Measurements from ENCODE around the gene FBXL2.

FBXL2 gene

DNA sequence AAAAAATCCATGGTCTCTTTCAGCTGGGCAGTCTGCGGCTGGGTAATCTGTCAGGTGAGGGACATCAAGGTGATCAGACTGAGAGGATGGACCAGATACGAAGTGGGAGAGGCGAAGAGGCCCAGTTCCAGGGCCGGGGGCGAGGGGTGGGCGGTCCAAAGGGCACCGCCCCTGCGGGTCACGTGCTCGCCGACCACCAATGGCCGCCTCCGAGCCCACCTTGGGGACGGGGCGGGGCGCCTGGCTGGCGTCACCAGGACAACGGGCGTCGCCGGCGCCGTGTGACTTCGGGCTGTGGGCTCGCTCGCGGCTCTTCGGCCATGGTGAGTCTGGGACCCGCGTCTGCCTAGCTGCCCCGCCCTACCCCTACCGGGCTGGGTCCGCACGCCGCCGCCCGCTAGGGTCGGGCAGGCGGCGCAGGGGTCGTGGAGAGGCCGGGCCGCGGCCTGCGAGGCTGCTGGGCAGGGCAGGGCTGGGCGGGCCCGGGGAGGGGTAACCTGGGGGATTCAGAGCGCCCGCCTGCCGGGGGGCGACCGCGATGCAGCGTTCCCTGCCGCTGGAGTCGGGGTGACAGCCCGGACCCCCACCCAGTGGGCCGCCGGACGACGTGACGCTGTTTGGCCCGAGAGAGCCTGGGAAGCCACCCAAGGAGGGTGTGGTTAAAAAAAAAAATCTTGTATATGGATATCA lies at the start of gene FBXL2:
FBXL2 (plus strand) TSS at position 250 of the 690 bp plus-strand sequence; CDS start at position 321, 71 bp downstream.
- DNase-seq = no peak

GRCh38 chr3:33229066-33229465 lies 48.2 kb upstream of the FBXL2 start:
- no peak for DNase-seq

DNA sequence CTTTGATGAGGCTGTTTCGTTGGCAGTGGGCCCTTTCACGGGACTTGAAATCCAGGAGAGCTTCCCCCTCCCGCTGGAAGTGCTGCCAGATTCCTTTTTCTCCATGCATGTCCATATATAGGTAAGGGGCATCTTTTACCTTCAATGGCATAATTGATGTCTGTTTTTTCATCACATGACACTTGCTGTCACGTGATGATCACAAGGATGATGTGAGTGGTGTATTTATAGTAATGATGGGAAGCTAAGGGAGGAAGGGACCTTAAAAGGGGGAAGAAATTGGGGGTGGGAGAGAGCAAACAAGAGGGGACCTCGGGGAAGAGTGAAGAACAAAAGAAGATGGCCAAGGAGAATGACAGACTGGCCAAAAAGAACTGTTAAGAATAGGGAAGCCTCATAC lies 47.3 kb upstream of the FBXL2 start:
- DNase-seq = no peak

DNA sequence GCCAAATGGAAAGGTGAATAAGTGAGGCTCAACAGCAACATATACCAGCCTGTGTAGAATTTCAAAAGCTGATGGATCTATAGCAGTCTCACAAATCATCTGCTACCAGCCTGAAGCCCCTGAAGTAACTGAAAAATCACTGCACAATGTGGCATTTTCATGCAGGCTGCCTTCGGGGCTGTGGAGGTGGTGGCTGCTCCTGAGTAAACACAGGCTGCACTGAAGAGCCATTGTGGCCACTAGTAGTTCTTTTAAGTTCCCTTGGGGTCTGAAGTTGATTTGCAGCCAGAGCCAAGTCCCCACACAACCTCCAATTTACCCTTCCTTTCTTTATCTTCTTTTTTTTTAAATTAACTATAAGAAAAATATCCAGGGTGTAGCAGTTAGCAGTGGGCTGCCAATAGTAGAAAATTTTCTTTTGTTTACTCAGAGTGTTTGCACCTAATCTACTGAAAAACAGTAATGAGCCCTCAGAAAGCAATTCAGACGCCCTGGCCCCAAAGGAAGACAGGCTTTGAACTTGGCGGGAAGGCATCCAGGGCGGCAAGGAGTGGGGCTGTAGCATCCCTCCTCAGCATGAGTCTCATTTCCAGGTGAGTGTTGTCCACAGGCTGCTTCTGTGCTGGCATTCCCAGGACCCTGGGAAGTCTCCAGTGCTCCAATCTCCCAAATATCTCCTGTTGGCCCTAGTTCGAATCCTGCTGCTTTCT lies 45.3 kb upstream of the FBXL2 start:
- no peak for DNase-seq

DNA sequence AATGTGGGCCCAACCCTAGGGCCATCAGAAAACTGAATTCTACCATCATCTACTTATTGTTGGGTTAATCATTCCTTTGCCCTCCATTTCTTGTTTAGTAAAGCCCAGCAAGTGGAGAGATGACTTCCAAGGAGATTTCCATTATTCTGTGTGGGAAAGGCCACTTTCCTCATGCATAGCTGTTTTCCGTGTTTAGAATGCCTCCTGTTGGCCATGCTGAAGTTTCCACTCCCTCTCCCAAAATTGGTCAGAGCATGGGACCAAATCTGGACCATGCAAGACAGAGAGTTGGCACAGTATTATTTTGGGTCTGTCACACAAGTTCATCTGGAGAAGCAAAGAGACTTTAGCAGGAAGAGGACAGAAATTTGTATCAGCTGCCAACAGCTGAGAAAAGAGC lies 43.4 kb upstream of the FBXL2 start:
- no peak for DNase-seq

DNA sequence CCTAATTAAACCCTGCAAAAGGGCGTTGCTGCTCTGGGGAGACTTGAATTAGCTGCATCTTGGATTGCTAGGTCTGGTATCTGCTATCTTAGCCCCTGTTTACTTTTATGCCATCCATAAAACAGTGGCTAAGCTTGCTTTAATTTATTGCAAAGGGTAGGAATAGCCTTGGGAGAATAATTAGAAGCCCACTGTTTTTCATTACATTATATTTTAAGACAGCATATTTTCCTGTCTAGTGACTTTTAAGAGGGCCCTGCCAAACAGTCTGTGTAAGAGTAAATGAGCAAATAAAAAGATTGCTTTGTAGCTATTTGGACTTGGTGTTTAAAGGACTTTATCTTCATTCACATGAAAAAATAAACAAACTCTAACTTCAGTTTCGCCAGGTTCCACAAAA lies 41.2 kb upstream of the FBXL2 start:
- DNase-seq = no peak

DNA sequence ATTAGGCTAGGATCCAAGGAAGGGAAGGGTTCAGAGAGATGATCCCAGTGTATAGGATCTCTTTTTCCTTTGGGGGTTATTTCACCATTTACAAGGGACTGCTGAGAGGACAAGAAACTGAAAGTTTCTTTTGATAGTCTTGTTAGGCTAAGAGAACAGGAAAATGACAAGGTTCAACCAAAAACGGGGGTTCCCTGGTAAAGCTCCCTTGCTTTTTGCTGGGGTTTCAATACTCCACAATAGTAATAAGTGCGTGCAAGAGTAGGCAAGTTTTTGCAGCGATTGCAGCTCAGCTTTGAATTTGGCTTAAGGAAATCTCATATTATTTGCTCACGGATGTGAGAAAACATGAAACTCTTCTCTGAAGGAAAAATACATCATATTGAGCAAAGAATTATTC lies 39.8 kb upstream of the FBXL2 start:
- DNase-seq = no peak

DNA sequence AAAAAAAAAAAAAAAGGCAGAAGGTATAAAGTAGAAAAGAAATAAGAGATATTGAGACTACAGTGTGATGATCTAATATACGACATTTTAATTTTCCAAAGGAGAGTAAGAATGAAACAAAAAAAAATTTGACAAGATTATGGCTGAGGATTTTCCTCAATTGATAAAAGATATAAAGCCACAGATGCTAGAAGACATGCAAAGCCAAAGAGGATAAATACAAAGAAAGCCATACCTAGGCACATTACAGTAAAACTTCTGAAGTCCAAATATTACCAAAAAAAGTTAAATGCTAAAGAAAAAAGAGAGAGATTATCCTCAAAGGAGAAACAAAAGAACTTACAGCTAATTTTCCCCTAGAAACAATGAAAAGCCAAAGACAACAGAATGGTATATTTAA lies 38.3 kb upstream of the FBXL2 start:
- no peak for DNase-seq

GRCh38 chr3:33240261-33240660 lies 37.0 kb upstream of the FBXL2 start:
- DNase-seq = no peak

DNA sequence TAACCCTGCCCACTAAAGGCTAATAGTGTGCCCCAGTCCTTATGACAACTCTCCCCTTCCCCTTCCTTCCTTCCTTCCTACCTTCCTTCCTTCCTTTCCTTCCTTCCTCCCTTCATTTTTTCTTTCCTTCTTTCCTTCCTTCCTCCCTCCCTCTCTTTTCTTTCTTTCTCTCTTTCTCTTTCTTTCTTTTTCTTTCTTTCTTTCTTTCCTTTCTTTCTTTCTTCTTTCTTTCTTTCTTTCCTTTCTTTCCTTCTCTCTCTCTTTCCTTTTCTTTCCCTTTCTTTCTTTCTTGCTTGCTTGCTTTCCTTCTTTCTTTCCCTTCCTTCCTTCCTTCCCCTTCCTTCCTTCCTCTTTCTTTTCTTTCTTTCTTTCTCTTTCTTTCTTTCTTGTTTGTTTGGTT lies 30.5 kb upstream of the FBXL2 start:
- DNase-seq = no peak

- no peak for DNase-seq
These were observed 26.5 kb upstream of the FBXL2 start for GRCh38 chr3:33250712-33251111.

GRCh38 chr3:33256249-33256648 lies 21.0 kb upstream of the FBXL2 start:
- DNase-seq = no peak

DNA sequence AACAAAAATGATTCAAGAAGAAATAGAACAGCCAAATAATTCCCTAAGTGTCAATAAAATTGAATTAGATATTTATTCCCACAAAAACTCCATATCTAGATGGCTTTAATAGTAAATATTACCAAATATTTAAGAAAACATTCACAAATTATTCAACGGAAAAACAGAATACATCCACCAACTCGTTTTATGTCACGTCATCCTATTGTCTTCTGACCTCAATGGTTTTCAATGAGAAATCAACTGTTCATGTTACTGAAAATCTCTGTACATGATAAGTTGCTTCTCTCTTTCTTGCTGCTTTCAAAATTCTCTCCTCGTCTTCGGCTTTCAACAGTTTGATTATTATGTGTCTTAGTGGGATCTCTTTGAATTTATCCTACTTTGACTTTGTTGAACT lies 17.1 kb upstream of the FBXL2 start:
- no peak for DNase-seq

DNA sequence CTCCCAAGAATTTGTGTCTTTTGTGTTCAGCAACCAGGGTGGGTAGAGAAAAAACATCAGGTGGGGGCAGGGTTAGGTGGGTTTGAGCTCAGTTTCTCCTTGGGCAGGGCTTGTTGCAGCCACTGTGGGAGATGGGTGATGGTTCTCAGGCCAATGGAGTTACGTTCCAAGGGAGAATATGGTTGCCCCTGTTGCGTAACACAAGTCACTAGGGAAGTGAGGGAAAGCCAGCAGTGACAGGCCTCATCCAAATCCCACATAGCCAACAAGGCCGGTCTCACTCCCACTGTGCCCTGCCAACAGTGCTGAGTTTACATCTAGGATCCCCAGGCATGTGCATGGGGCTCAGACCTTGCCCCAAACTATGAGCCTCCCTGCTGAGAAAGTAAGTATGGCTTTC lies 7.9 kb upstream of the FBXL2 start:
- no peak for DNase-seq

GRCh38 chr3:33271324-33271723 lies 5.9 kb upstream of the FBXL2 start:
- DNase-seq = no peak

DNA sequence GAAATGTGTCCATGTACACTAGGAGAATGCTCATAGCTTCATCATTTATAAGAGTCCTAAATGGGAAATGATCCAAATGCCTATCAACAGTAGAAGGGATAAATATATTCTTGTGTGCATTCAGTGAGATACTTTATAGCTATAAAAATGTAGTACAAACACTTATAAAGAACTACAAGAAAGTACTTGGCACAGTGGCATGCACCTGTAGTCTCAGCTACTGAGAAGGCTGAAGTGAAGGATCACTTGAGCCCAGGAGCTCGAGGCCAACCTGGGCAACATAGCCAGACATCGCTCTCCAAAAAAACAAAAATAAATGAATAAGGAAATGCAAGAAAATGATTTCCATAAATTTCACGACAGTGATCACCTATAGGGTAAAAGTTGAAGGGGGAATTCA lies 3.6 kb upstream of the FBXL2 start:
- DNase-seq = no peak

GRCh38 chr3:33278163-33278562 lies 921 bp downstream of the FBXL2 start:
- DNase-seq = no peak

- no peak for DNase-seq
These were observed 10.5 kb downstream of the FBXL2 start for GRCh38 chr3:33287672-33288282.

DNA sequence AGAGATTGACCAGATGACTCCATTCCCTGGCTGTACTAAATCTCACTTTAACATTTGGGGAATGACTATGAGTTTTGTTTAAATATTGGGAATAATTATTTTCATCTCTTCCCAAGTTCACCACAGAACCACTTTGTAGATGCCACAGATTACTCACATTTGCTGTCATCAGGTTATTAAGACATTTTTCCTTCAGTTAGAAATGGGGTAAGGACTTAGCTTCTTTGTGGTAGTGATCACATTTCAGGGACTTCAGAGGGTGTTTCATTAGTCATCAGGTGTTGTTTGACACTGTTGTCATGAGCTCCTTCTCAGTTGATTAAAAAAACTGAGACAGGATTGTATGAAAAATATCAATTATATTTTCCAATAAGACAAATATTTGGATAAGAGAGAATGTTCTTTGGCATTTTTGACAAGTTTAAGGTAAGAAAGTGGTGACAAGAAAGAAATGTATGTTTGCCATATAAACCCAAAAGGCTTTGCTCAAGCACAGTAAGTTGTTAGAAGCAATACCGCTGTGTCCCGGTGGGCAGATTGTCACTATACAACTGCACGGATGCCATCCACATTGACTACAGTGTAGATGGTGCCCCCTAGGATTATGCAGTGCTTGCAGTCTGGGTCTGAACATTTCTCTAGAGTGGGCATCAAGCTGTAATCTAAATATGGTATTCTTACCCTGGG lies 22.3 kb downstream of the FBXL2 start:
- DNase-seq = no peak

DNA sequence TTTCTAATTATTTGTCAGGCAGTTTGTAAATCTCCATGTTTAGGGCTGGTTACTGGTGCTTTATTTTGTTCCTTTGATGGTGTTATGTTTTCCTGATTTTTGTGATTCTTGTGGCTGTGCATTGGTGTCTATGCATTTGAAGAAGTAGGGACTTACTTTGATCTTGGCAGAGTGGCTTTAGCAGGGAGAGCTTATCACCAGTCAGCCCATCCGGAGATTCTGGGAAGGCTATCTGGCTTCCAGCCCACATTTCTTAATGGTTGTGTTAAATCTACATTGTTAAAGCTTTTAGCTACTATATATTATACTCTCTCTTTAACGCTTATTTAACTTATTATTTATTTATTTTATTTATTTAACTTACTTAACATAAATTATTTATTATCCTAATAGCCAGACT lies 35.1 kb downstream of the FBXL2 start:
- DNase-seq = no peak

GRCh38 chr3:33313331-33313730 lies 36.1 kb downstream of the FBXL2 start:
- DNase-seq = no peak

- no peak for DNase-seq
These were observed 37.8 kb downstream of the FBXL2 start for GRCh38 chr3:33314993-33315392.

GRCh38 chr3:33315826-33316225 lies 38.6 kb downstream of the FBXL2 start:
- DNase-seq = no peak
